HEK293 (cell line): ENCODE results near the gene APOL2.

Experiments used
- CTCF ChIA-PET: fragments of 350-600 bp; formaldehyde crosslinking; extraction: SDS; loops from one replicate; lab custom pipeline; 2021; ENCODE audit warnings: antibody characterized with exemption; lab: Yijun Ruan, JAX
- POLR2A ChIA-PET: fragments of 300-600 bp; formaldehyde crosslinking; extraction: SDS; loops from one replicate; lab custom pipeline; 2020; ENCODE audit warnings: antibody characterized with exemption, inconsistent platforms; lab: Yijun Ruan, JAX
- H3K27ac ChIP-seq: fragments of 200-500 bp; sonication (Bioruptor generic); 2 replicates; pipeline ENCODE4 v1.5.1; 2014; ENCODE audit warnings: low read depth, low read length, control low read depth, inconsistent platforms; ENCODE audit errors: extremely low read depth
- H3K36me3 ChIP-seq, 2 experiments: fragments of 200-500 bp in 1 of 2; sonication (Bioruptor generic) in 1 of 2; 1 replicate in 1 of 2; 2 replicates in 1 of 2; pipeline ENCODE4 v1.5.1; 2014 to 2017; ENCODE audit warnings: inconsistent platforms in 2 of 2, low read length in 2 of 2; ENCODE audit not compliant: control insufficient read depth in 2 of 2, insufficient read depth in 1 of 2
- H3K4me1 ChIP-seq: fragments of 200-500 bp; sonication (Bioruptor generic); 2 replicates; pipeline ENCODE4 v1.5.1; 2014; ENCODE audit warnings: mild to moderate bottlenecking, low read length, inconsistent platforms; ENCODE audit not compliant: control insufficient read depth, insufficient read depth
- H3K4me3 ChIP-seq: 2 replicates; pipeline ENCODE4 v1.5.1; 2011; ENCODE audit warnings: low read depth, mild to moderate bottlenecking, control low read depth, low read length, moderate library complexity
- H3K9me3 ChIP-seq: fragments of 200-500 bp; sonication (Bioruptor generic); 2 replicates; pipeline ENCODE4 v1.5.1; 2014; ENCODE audit warnings: low read depth, low read length, inconsistent platforms; ENCODE audit not compliant: control insufficient read depth, insufficient read depth
- GLIS2 ChIP-seq: fragments of 450-650 bp; formaldehyde crosslinking; IDR thresholded peaks from 2 replicates; pipeline ENCODE4 v1.5.1; 2016; ENCODE audit warnings: missing biosample characterization, missing genetic modification characterization
- KLF8 ChIP-seq: fragments of 450-650 bp; formaldehyde crosslinking; IDR thresholded peaks from 2 replicates; pipeline ENCODE4 v1.5.1; 2016; ENCODE audit warnings: missing biosample characterization, missing genetic modification characterization
- PRDM10 ChIP-seq: fragments of 450-650 bp; formaldehyde crosslinking; IDR thresholded peaks from 2 replicates; pipeline ENCODE4 v1.5.1; 2016; ENCODE audit warnings: missing biosample characterization, missing genetic modification characterization
- SALL2 ChIP-seq: fragments of 450-650 bp; formaldehyde crosslinking; IDR thresholded peaks from 2 replicates; pipeline ENCODE4 v1.5.0; 2017; ENCODE audit warnings: missing biosample characterization, mild to moderate bottlenecking, missing genetic modification characterization, borderline replicate concordance
- SCRT1 ChIP-seq: fragments of 450-650 bp; formaldehyde crosslinking; IDR thresholded peaks from 2 replicates; pipeline ENCODE4 v1.5.1; 2016; ENCODE audit warnings: missing biosample characterization, missing genetic modification characterization, borderline replicate concordance
- SCRT2 ChIP-seq: fragments of 450-650 bp; formaldehyde crosslinking; IDR thresholded peaks from 2 replicates; pipeline ENCODE4 v1.5.1; 2016; ENCODE audit warnings: missing biosample characterization, missing genetic modification characterization
- ZNF146 ChIP-seq: fragments of 450-650 bp; formaldehyde crosslinking; IDR thresholded peaks from 2 replicates; pipeline ENCODE4 v1.5.1; 2016; ENCODE audit warnings: missing biosample characterization, missing genetic modification characterization
- ZNF239 ChIP-seq: fragments of 450-650 bp; formaldehyde crosslinking; IDR thresholded peaks from 2 replicates; pipeline ENCODE4 v1.5.1; 2016; ENCODE audit warnings: missing biosample characterization, missing genetic modification characterization
- ZNF266 ChIP-seq: fragments of 450-650 bp; formaldehyde crosslinking; IDR thresholded peaks from 2 replicates; pipeline ENCODE4 v1.5.1; 2016; ENCODE audit warnings: missing biosample characterization, missing genetic modification characterization, low read depth
- ZNF501 ChIP-seq: fragments of 450-650 bp; formaldehyde crosslinking; IDR thresholded peaks from 2 replicates; pipeline ENCODE4 v1.5.1; 2016; ENCODE audit warnings: missing biosample characterization, missing genetic modification characterization
- ZNF585B ChIP-seq: fragments of 450-650 bp; formaldehyde crosslinking; IDR thresholded peaks from 2 replicates; pipeline ENCODE4 v1.5.1; 2016; ENCODE audit warnings: missing biosample characterization, missing genetic modification characterization
- ZNF654 ChIP-seq: fragments of 450-650 bp; formaldehyde crosslinking; IDR thresholded peaks from 2 replicates; pipeline ENCODE4 v1.5.1; 2016; ENCODE audit warnings: low read depth, missing biosample characterization, missing genetic modification characterization
- ZNF792 ChIP-seq: fragments of 450-650 bp; formaldehyde crosslinking; IDR thresholded peaks from 2 replicates; pipeline ENCODE4 v1.5.1; 2016; ENCODE audit warnings: missing biosample characterization, missing genetic modification characterization
- TF ChIP-seq, protein P1 (sequence below): sonication (generic); formaldehyde crosslinking; IDR thresholded peaks from 2 replicates; pipeline ENCODE4 v1.8.1; 2022; ENCODE audit warnings: mild to moderate bottlenecking, moderate library complexity, missing genetic modification reagents
- TF ChIP-seq, protein P2 (sequence below): fragments of 450-650 bp; formaldehyde crosslinking; IDR thresholded peaks from 2 replicates; pipeline ENCODE4 v1.5.1; 2016; ENCODE audit warnings: missing biosample characterization, missing genetic modification characterization
- TF ChIP-seq, protein P3 (sequence below): fragments of 450-650 bp; formaldehyde crosslinking; IDR thresholded peaks from 2 replicates; pipeline ENCODE4 v1.5.1; 2016; ENCODE audit warnings: missing biosample characterization, missing genetic modification characterization

The APOL2 gene

DNA sequence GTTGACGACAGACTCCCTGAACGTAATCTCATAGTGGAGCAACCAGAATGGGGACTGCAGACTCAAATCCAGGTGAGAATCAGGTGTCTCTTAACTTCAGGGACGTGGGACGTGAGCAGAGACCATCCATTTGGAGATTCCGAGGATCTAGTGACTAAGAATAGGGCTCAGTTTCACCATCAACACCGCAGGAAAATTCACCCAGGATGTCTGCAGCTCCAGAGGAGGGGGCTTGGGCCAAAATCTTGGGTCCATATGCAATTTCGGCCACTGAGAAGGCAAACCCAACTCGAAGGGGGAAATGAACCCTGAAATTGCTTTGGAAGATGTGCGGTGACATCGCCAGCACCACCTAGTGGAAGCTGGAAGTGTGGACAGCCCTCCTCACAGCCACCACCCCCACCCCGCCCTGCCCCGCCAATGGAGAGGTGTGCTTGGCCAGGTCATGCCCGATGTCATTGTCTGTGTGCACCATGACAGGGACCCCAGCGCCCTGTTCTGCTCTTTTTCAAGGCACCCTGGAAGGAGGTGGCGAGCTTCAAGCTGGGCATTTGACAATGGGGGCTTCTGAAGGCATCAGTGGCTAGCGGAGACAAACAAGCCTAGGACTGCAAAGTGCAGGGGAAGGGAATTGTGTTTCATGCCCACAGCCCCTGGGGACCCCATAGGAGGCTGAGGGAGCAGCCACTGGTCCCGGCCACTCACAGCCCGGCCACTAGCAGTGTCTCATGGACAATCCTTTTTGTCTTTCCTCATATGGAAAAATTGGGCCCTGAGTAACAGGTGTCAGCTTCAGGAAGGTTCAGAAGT is 38.4 kb upstream of the APOL2 start:
- ChIA-PET CTCF (interaction anchor here (0.6 to 4.7 kb wide), 38 partner anchors 8 to 891 kb away, joined by 3 to 38 read pairs (median 4); partner anchors contain the start of genes APOL1, APOL2 and APOL4), POLR2A (interaction anchor here (0.9 to 1.9 kb wide), 8 partner anchors 9 to 204 kb away, joined by 3 to 8 read pairs (median 4); partner anchors contain the start of gene APOL2)
- Histone ChIP-seq H3K4me3 (no peak overlapping the region), H3K4me1 (no peaks in the 10 kb centered on the region), H3K27ac (no peak overlapping the region; the same call in 1 of the 2 replicates), H3K36me3 (peaks cover 10 to 25% of the 10 kb centered on the region in 2 experiments), H3K9me3 (no peaks in the 10 kb centered on the region)
- TF ChIP-seq KLF8 (tag by site-specific recombination) (0 out of 2 replicates have a peak, but pooled peaks have one; percentile 29), ZNF239 (tag by site-specific recombination) (no peak), ZNF501 (no peak), ZNF266 (no peak), ZNF654 (peak; percentile 48), GLIS2 (tag by site-specific recombination) (0 out of 2 replicates have a peak, but pooled peaks have one; percentile 26), PRDM10 (tag by site-specific recombination) (0 out of 2 replicates have a peak, but pooled peaks have one; percentile 15), ZNF585B (tag by site-specific recombination) (no peak), SCRT1 (tag by site-specific recombination) (peak; percentile 74; the same call in 1 of the 2 replicates), ZNF146 (tag by site-specific recombination) (no peak), ZNF792 (tag by site-specific recombination) (no peak), SALL2 (tag by site-specific recombination) (no peak), SCRT2 (peak; percentile 85)
- TF ChIP-seq, protein P1, sequence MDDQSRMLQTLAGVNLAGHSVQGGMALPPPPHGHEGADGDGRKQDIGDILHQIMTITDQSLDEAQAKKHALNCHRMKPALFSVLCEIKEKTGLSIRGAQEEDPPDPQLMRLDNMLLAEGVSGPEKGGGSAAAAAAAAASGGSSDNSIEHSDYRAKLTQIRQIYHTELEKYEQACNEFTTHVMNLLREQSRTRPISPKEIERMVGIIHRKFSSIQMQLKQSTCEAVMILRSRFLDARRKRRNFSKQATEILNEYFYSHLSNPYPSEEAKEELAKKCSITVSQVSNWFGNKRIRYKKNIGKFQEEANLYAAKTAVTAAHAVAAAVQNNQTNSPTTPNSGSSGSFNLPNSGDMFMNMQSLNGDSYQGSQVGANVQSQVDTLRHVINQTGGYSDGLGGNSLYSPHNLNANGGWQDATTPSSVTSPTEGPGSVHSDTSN (CRISPR knock-in tag) = 0 out of 2 replicates have a peak, but pooled peaks have one; percentile 52
- TF ChIP-seq, protein P2, sequence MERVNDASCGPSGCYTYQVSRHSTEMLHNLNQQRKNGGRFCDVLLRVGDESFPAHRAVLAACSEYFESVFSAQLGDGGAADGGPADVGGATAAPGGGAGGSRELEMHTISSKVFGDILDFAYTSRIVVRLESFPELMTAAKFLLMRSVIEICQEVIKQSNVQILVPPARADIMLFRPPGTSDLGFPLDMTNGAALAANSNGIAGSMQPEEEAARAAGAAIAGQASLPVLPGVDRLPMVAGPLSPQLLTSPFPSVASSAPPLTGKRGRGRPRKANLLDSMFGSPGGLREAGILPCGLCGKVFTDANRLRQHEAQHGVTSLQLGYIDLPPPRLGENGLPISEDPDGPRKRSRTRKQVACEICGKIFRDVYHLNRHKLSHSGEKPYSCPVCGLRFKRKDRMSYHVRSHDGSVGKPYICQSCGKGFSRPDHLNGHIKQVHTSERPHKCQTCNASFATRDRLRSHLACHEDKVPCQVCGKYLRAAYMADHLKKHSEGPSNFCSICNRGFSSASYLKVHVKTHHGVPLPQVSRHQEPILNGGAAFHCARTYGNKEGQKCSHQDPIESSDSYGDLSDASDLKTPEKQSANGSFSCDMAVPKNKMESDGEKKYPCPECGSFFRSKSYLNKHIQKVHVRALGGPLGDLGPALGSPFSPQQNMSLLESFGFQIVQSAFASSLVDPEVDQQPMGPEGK = peak; percentile 40
- TF ChIP-seq, protein P3, sequence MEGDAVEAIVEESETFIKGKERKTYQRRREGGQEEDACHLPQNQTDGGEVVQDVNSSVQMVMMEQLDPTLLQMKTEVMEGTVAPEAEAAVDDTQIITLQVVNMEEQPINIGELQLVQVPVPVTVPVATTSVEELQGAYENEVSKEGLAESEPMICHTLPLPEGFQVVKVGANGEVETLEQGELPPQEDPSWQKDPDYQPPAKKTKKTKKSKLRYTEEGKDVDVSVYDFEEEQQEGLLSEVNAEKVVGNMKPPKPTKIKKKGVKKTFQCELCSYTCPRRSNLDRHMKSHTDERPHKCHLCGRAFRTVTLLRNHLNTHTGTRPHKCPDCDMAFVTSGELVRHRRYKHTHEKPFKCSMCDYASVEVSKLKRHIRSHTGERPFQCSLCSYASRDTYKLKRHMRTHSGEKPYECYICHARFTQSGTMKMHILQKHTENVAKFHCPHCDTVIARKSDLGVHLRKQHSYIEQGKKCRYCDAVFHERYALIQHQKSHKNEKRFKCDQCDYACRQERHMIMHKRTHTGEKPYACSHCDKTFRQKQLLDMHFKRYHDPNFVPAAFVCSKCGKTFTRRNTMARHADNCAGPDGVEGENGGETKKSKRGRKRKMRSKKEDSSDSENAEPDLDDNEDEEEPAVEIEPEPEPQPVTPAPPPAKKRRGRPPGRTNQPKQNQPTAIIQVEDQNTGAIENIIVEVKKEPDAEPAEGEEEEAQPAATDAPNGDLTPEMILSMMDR = peak; percentile 54
